HepG2 (cell line): Measurements from ENCODE around the gene TSNAXIP1. TPM values are rescaled to one million over a fixed set of nuclear protein-coding genes. Genes with fewer than 3 reads are reported as not detected.

Source experiments
- ARID2 ChIP-seq: sonication (generic); formaldehyde crosslinking; IDR thresholded peaks from 2 replicates; pipeline ENCODE4 v1.8.1; 2022; ENCODE audit warnings: mild to moderate bottlenecking, missing genetic modification reagents, borderline replicate concordance
- CAMTA2 ChIP-seq: sonication (generic); formaldehyde crosslinking; IDR thresholded peaks from 2 replicates; pipeline ENCODE4 v1.4.0; 2020; ENCODE audit warnings: mild to moderate bottlenecking, missing genetic modification reagents, borderline replicate concordance
- DMAP1 ChIP-seq: IDR thresholded peaks from 2 replicates; pipeline ENCODE4 v1.6.1; 2016
- FOXC1 ChIP-seq: sonication (generic); formaldehyde crosslinking; IDR thresholded peaks from 2 replicates; pipeline ENCODE4 v1.8.0; 2022; ENCODE audit warnings: mild to moderate bottlenecking, missing genetic modification reagents, borderline replicate concordance
- FOXP1 ChIP-seq, 2 experiments: fragments of 450-650 bp in 1 of 2; IDR thresholded peaks; 2 replicates each; pipeline ENCODE4 v1.6.1; 2017 to 2018; ENCODE audit warnings: antibody characterized with exemption in 1 of 2
- IRX3 ChIP-seq: sonication (generic); formaldehyde crosslinking; IDR thresholded peaks from 2 replicates; pipeline ENCODE4 v1.8.1; 2023; ENCODE audit warnings: mild to moderate bottlenecking, low read depth, missing genetic modification reagents, borderline replicate concordance
- JUN ChIP-seq: sonication (generic); formaldehyde crosslinking; IDR thresholded peaks from 2 replicates; pipeline ENCODE4 v1.4.0; 2020; ENCODE audit warnings: mild to moderate bottlenecking, missing genetic modification reagents
- KDM1A ChIP-seq: IDR thresholded peaks from 2 replicates; pipeline ENCODE4 v1.6.1; 2016; ENCODE audit warnings: missing compliant biosample characterization
- MEF2D ChIP-seq: sonication (generic); formaldehyde crosslinking; IDR thresholded peaks from 2 replicates; pipeline ENCODE4 v1.5.1; 2020; ENCODE audit warnings: mild to moderate bottlenecking, missing genetic modification reagents
- NR2F1 ChIP-seq, 2 experiments: fragments of 450-650 bp in 1 of 2; formaldehyde crosslinking in 1 of 2; IDR thresholded peaks; 2 replicates each; pipeline versions ENCODE4 v1.5.0 to v1.6.1; 2016 to 2020; ENCODE audit warnings: mild to moderate bottlenecking in 1 of 2, missing compliant biosample characterization in 1 of 2, missing genetic modification reagents in 1 of 2, moderate library complexity in 1 of 2
- NR2F6 ChIP-seq, 2 experiments: IDR thresholded peaks; 2 replicates each; pipeline ENCODE4 v1.6.1; 2016; ENCODE audit warnings: antibody characterized with exemption in 1 of 2, mild to moderate bottlenecking in 1 of 2
- PCBP2 ChIP-seq: fragments of 200-400 bp; formaldehyde crosslinking; optimal IDR thresholded peaks from 2 replicates; pipeline ENCODE3; 2018; ENCODE audit warnings: low read length, low read depth; ENCODE audit not compliant: poor library complexity, severe bottlenecking
- PLRG1 ChIP-seq: fragments of 450-650 bp; conservative IDR thresholded peaks from 2 replicates; pipeline ENCODE4 v1.6.1; 2016
- SIN3B ChIP-seq: fragments of 150-350 bp; IDR thresholded peaks from 2 replicates; pipeline ENCODE4 v1.6.1; 2014; ENCODE audit warnings: low read length
- SSRP1 ChIP-seq: IDR thresholded peaks from 2 replicates; pipeline ENCODE4 v1.6.1; 2016; ENCODE audit warnings: control low read depth
- TBP ChIP-seq: sonication (generic); formaldehyde crosslinking; IDR thresholded peaks from 2 replicates; pipeline ENCODE4 v1.5.0; 2020; ENCODE audit warnings: missing genetic modification reagents
- ZFX ChIP-seq: sonication (generic); formaldehyde crosslinking; IDR thresholded peaks from 2 replicates; pipeline ENCODE4 v1.4.0; 2020; ENCODE audit warnings: mild to moderate bottlenecking, low read depth, missing genetic modification reagents, moderate library complexity
- ZMAT3 ChIP-seq: sonication (generic); formaldehyde crosslinking; conservative IDR thresholded peaks from 2 replicates; pipeline ENCODE4 v1.7.0; 2021; ENCODE audit warnings: missing genetic modification reagents
- ZNF121 ChIP-seq: sonication (generic); formaldehyde crosslinking; IDR thresholded peaks from 2 replicates; pipeline ENCODE4 v1.5.0; 2020; ENCODE audit warnings: mild to moderate bottlenecking, missing genetic modification reagents
- ZNF383 ChIP-seq: sonication (generic); formaldehyde crosslinking; IDR thresholded peaks from 2 replicates; pipeline ENCODE4 v1.4.0; 2020; ENCODE audit warnings: missing genetic modification reagents, mild to moderate bottlenecking, borderline replicate concordance
- ZNF615 ChIP-seq: sonication (generic); formaldehyde crosslinking; IDR thresholded peaks from 2 replicates; pipeline ENCODE4 v1.5.0; 2020; ENCODE audit warnings: mild to moderate bottlenecking, missing genetic modification reagents, borderline replicate concordance
- ZNF747 ChIP-seq: sonication (generic); formaldehyde crosslinking; IDR thresholded peaks from 2 replicates; pipeline ENCODE4 v1.8.1; 2023; ENCODE audit warnings: missing genetic modification reagents, mild to moderate bottlenecking, borderline replicate concordance
- ZNF768 ChIP-seq: sonication (generic); formaldehyde crosslinking; IDR thresholded peaks from 2 replicates; pipeline ENCODE4 v1.4.0; 2020; ENCODE audit warnings: missing genetic modification reagents
- polyA plus RNA-seq, 8 experiments: library from polyadenylated mRNA; depleted of rRNA in 3 of 8; stranded (reverse) in 7 of 8; unstranded in 1 of 8; fragments of >200 nt; fragmentation: Illumina TruSeq in 4 of 8; extraction: Trizol in 4 of 8; gene quantifications; 2 replicates each; pipeline versions ENCODE4 v1.2.1 to v1.2.3, GENCODE V29; 2011 to 2016; ENCODE audit warnings: low read depth in 4 of 8, missing spikeins in 1 of 8, mixed read lengths in 1 of 8; ENCODE audit not compliant: insufficient read depth in 1 of 8
- total RNA-seq, 5 experiments: library from RNA; depleted of rRNA; stranded (reverse); fragments of >200 nt; fragmentation: Illumina TruSeq; extraction: Trizol; gene quantifications; 2 replicates each; pipeline ENCODE4 v1.2.3, GENCODE V29; 2016; ENCODE audit warnings: low read depth in 1 of 5
- TF ChIP-seq, protein P1 (sequence below): sonication (generic); formaldehyde crosslinking; IDR thresholded peaks from 2 replicates; pipeline ENCODE4 v1.4.0; 2020; ENCODE audit warnings: mild to moderate bottlenecking, missing genetic modification reagents

The TSNAXIP1 gene
- total and polyA plus RNA-seq, 2 of the 13 experiments (the other 11 are each of a cell fraction or from before 2014, with no cell fraction given): 0.37 to 0.86 TPM

DNA sequence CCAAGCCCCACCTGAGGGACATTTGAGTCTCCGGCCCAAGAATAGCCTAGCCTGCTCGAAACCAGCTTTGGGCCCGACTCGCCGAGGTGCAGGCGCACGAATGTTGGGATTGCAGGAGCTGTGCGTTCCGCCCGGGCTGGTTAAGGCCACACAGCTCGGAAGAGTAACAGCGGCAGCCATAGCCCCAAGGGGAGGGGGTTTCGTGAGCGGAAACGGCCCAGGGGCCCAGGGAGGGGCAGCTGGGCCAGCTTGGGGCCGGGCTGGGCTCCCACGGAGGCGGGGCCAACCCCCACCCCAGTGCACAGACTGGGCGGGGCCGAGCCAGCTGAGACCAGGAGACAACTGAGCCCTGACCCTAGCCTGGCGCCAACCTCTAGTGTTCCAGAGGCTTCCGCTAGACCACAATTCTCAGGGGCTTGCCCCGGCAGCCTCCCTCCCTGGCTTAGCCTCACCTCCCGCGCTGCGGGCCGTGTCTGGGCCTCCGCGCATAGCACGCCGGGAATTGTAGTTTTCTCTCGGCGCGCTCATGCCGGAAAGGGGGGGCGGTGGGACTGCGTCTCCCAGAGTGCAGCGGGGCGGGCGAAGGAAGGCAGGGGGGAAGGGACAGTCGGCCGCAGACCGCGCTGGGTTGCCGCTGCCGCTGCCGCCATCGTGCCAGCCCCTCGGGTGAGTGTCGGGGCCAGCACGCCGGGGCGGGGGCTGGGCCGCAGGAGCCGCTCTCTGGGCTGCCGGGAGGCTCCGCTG lies 39.8 kb downstream of the TSNAXIP1 start, which contains the start of gene NUTF2 (continued):
- TF ChIP-seq TBP (CRISPR knock-in tag) (peak; percentile 30), SIN3B (peak; percentile 60; the same call in 1 of the 2 replicates), ZNF615 (CRISPR knock-in tag) (no peak), JUN (CRISPR knock-in tag) (no peak), ZNF747 (peak; percentile 96; the same call in 1 of the 2 replicates), KDM1A (CRISPR knock-in tag) (no peak), NR2F6 (IDR thresholded peaks at IDR 0.05) (0 out of 2 replicates have a peak, but pooled peaks have one; percentile 49), NR2F6 (CRISPR knock-in tag; IDR thresholded peaks at IDR 0.05) (peak; percentile 80), CAMTA2 (CRISPR knock-in tag) (peak; percentile 51; the same call in 1 of the 2 replicates), FOXP1 (IDR thresholded peaks at IDR 0.05) (no peak), FOXP1 (CRISPR knock-in tag; IDR thresholded peaks at IDR 0.05) (peak; percentile 35; the same call in 1 of the 2 replicates), ZFX (CRISPR knock-in tag) (peak; percentile 97), NR2F1 (CRISPR knock-in tag; IDR thresholded peaks at IDR 0.05) (peak; percentile 39 to 58; a peak in 3 of 4 replicates), IRX3 (CRISPR knock-in tag) (0 out of 2 replicates have a peak, but pooled peaks have one; percentile 9), FOXC1 (CRISPR knock-in tag) (peak; percentile 31; the same call in 1 of the 2 replicates), DMAP1 (CRISPR knock-in tag) (peak; percentile 86), SSRP1 (no peak), PCBP2 (no peak), ARID2 (CRISPR knock-in tag) (no peak), PLRG1 (no peak), ZNF121 (CRISPR knock-in tag) (peak; percentile 68; the same call in 1 of the 2 replicates), ZMAT3 (peak; percentile 94), ZNF768 (CRISPR knock-in tag) (peak; percentile 48; the same call in 1 of the 2 replicates), ZNF383 (CRISPR knock-in tag) (0 out of 2 replicates have a peak, but pooled peaks have one; percentile 14), MEF2D (peak; percentile 72; the same call in 1 of the 2 replicates)
- TF ChIP-seq, protein P1, sequence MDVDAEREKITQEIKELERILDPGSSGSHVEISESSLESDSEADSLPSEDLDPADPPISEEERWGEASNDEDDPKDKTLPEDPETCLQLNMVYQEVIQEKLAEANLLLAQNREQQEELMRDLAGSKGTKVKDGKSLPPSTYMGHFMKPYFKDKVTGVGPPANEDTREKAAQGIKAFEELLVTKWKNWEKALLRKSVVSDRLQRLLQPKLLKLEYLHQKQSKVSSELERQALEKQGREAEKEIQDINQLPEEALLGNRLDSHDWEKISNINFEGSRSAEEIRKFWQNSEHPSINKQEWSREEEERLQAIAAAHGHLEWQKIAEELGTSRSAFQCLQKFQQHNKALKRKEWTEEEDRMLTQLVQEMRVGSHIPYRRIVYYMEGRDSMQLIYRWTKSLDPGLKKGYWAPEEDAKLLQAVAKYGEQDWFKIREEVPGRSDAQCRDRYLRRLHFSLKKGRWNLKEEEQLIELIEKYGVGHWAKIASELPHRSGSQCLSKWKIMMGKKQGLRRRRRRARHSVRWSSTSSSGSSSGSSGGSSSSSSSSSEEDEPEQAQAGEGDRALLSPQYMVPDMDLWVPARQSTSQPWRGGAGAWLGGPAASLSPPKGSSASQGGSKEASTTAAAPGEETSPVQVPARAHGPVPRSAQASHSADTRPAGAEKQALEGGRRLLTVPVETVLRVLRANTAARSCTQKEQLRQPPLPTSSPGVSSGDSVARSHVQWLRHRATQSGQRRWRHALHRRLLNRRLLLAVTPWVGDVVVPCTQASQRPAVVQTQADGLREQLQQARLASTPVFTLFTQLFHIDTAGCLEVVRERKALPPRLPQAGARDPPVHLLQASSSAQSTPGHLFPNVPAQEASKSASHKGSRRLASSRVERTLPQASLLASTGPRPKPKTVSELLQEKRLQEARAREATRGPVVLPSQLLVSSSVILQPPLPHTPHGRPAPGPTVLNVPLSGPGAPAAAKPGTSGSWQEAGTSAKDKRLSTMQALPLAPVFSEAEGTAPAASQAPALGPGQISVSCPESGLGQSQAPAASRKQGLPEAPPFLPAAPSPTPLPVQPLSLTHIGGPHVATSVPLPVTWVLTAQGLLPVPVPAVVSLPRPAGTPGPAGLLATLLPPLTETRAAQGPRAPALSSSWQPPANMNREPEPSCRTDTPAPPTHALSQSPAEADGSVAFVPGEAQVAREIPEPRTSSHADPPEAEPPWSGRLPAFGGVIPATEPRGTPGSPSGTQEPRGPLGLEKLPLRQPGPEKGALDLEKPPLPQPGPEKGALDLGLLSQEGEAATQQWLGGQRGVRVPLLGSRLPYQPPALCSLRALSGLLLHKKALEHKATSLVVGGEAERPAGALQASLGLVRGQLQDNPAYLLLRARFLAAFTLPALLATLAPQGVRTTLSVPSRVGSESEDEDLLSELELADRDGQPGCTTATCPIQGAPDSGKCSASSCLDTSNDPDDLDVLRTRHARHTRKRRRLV: 0 out of 2 replicates have a peak, but pooled peaks have one; percentile 67
